HFF-Myc (cell line): Measurements from ENCODE around the gene CYB561D1.

Source experiments
- DNase-seq: peaks from one replicate; pipeline ENCODE4 v3.0.0-alpha.2; 2011; ENCODE audit warnings: low read depth; ENCODE audit errors: extremely low read depth
- H3K4me3 ChIP-seq: replicated peaks from 2 replicates; pipeline ENCODE4 v1.5.1; 2011; ENCODE audit warnings: low read depth, mild to moderate bottlenecking, control low read depth, low read length
- CTCF ChIP-seq: IDR thresholded peaks from 2 replicates; pipeline ENCODE4 v1.5.1; 2012; ENCODE audit warnings: mild to moderate bottlenecking, low read depth, low read length, control low read depth; ENCODE audit errors: missing control alignments

Gene CYB561D1

DNA sequence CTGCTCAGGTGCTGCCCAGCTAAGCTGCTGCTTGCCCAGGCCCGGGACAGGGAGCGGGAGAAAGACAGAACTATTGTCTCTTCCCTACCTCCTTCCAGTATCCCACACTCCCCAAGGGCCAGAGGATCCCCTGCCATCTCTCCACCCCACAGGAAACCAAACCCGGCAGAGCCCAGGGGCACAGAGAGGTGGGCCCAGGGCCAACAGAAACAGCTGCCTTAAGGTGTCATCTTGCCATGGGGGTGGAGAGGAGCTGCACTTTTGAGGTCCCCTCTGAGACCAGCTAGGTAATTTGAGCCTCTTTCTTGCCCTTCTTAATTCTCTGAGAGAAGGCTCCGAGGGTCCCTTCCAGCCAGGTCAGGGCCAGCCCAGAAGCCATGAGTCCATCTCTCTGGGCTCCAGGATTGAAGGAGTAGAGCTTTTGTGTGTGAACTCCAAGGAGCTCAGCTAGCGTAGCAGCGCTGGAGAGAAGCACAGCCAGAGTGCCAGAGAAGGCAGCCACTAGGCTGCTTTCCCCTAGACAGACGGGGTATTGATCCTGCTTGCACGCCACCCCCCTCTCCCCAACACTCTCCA lies 36.1 kb downstream of the CYB561D1 start:
- TF ChIP-seq CTCF: no peak
- DNase-seq: no peak
- no peak overlapping the region for H3K4me3 ChIP-seq

- no peak overlapping the region for H3K4me3 ChIP-seq
- TF ChIP-seq CTCF: no peak
These were observed 36.7 kb downstream of the CYB561D1 start for GRCh38 chr1:109530457-109531087.

DNA sequence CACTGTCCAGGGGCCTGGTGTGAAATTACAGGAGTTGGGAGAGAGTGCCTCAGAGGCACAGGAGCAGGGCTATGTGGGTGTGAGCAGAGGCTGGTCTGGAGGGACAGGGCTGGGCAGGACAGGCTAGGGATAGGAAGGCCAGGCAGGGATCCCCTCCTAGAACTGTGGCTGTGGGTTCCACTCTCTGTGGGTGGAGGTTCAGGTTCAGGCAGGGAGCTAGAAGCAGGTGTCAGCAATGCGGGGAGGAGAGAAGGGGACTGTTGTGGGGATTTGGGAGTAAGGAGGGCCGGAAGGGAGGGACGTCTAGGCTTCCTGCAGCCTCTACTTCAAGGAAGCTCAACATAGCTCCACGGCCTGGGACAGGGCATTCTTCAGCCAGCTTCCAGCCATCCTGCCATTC lies 37.5 kb downstream of the CYB561D1 start:
- DNase-seq: no peak
- no peak for TF ChIP-seq CTCF
- no peak overlapping the region for H3K4me3 ChIP-seq

More at GRCh38 chr1:109530457-109531087, 36.7 kb downstream of the CYB561D1 start:
- no peak for DNase-seq

DNA sequence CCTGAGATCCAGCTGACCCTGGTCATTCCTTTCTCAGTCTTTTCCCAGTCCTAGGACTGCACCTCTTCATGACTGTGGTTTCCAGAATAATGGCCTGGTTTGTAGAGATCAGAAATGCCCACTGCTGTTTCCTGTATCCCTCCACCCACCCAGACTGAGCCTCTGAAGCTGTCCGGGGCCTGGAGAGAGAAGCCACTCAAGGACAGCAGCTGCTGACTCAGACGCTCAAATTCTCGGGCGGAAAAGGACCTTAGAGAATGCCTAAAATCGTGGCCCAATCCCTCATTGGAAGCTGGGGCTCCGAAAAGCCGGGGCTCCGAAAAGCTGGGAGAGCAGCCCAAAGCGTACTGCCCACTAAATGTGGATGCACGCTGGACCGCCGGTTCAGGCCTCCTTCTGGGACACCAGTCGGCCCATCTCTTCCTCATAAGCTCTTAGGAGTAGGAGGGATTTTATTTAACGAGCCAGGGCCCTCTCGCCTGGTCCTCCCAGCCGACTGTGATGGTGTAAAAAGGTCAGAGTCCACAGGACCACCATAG lies 38.0 kb downstream of the CYB561D1 start:
- no peak for DNase-seq
- no peak for TF ChIP-seq CTCF
- H3K4me3 ChIP-seq: no peak overlapping the region

GRCh38 chr1:109532365-109533136 lies 38.7 kb downstream of the CYB561D1 start:
- no peak for DNase-seq
- no peak overlapping the region for H3K4me3 ChIP-seq
- peak; percentile 97 for TF ChIP-seq CTCF

DNA sequence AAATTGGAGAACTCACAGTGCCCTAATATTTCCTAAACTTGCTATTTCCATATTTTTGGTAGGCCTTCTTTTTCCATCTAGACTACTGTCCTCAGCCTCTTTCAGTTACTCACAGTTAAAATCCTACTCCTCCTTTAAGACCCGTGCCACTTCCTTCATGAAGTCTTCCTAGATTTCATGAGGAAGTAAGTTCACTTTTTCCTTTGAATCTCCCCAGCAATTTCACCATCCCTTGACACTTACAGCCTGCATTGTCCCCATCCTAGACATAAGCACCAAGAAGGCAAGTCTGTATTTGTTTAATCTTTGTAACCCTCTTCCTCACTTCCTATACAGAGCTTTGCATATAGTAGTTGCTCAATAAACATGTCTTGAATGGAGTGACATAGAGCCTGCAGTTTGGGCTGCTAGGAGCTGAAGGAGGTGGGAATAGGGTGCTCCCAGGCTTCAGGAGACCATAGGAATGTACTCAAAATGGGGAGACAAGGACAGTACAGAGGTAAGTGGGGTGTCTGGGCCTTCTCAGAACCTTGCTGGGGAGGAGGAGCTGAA lies 40.5 kb downstream of the CYB561D1 start:
- no peak for TF ChIP-seq CTCF

More for the DNA sequence above, 40.5 kb downstream of the CYB561D1 start:
- H3K4me3 ChIP-seq: no peak overlapping the region
- DNase-seq: no peak
